ENCODE data around the gene ETNPPL. TPM values are rescaled to one million over a fixed set of nuclear protein-coding genes. Genes with fewer than 3 reads are reported as not detected.
A peak's percentile ranks its signal among the peaks of the same experiment; 100 is the strongest.

Gene ETNPPL
- total and polyA plus RNA-seq, 2 donors (not counting 3 experiments of a cell fraction or from before 2014, with no cell fraction given) = not detected

GRCh38 chr4:108774809-108775530 is 12.1 kb upstream of the ETNPPL start:
- TF ChIP-seq FOS (IDR thresholded peaks at IDR 0.05; ENCODE audit: borderline replicate concordance, insufficient read depth, low read length) = no peak
- peak in 1 of 2 donors; percentile 4 for TF ChIP-seq CTCF (IDR thresholded peaks at IDR 0.05; ENCODE audit: extremely low read depth in 1 of 2, insufficient read depth in 1 of 2, low read depth in 1 of 2, low read length in 2 of 2)
- no peaks in the 10 kb centered on the region for H4K20me1 ChIP-seq (replicated peaks; ENCODE audit: control insufficient read depth, extremely low read depth, insufficient read depth, low read length)
- H3K4me3 ChIP-seq (replicated peaks in 1 of 3; ENCODE audit: insufficient read depth in 1 of 3, low read depth in 1 of 3, low read length in 3 of 3) = no peak overlapping the region
- intact Hi-C loops (cut with micrococcal nuclease) (no loop called here), dilution Hi-C loops (cut with MboI; ENCODE audit: extremely low pct_ligation_motif_present, low sequenced_read_pairs) (no loop called here)
- H3K36me3 ChIP-seq (ENCODE audit: control insufficient read depth in 2 of 2, extremely low read depth in 1 of 2, insufficient read depth in 2 of 2, low read length in 2 of 2) = no peaks in the 10 kb centered on the region
- H3K9ac ChIP-seq (replicated peaks; ENCODE audit: extremely low read depth, insufficient read depth, low read length) = no peak overlapping the region
- H3K9me1 ChIP-seq (replicated peaks; ENCODE audit: control insufficient read depth, extremely low read depth, insufficient read depth, low read length) = no peaks in the 10 kb centered on the region
- H3K4me1 ChIP-seq (ENCODE audit: control insufficient read depth, extremely low read depth, insufficient read depth, low read length) = peaks cover 3% of the 10 kb centered on the region
- no peak overlapping the region for H3K4me2 ChIP-seq (ENCODE audit: insufficient read depth, low read length)
- no peaks in the 10 kb centered on the region for H3K27me3 ChIP-seq (ENCODE audit: control insufficient read depth in 2 of 2, insufficient read depth in 2 of 2, low read length in 2 of 2)
- peak; percentile 52 for DNase-seq (ENCODE audit: low read depth, low spot score)
- no TSS peak for BruUV-seq (replicated peaks)
- POLR2A ChIA-PET = no interaction called here
- FAIRE-seq = peak; percentile 31
- H2AFZ ChIP-seq (ENCODE audit: low read depth, low read length) = no peak overlapping the region
- CTCF ChIA-PET = interaction anchor here (0.8 to 2.2 kb wide), 3 partner anchors 9 to 631 kb away, joined by 3 to 8 read pairs (median 3); no protein-coding TSS in a partner anchor
- H3K9me3 ChIP-seq (replicated peaks; ENCODE audit: control insufficient read depth, insufficient read depth, low read length) = no peaks in the 10 kb centered on the region
- no peaks in the 10 kb centered on the region for H3K79me2 ChIP-seq (ENCODE audit: control insufficient read depth, insufficient read depth, low read length)
- no peak overlapping the region for H3K27ac ChIP-seq (ENCODE audit: insufficient read depth, low read depth, low read length)

- no TSS peak for BruUV-seq (replicated peaks)
- Histone ChIP-seq H3K9me3 (replicated peaks; ENCODE audit: control insufficient read depth, insufficient read depth, low read length) (no peaks in the 10 kb centered on the region), H3K36me3 (ENCODE audit: control insufficient read depth in 2 of 2, extremely low read depth in 1 of 2, insufficient read depth in 2 of 2, low read length in 2 of 2) (no peaks in the 10 kb centered on the region), H2AFZ (ENCODE audit: low read depth, low read length) (no peak overlapping the region), H3K9ac (replicated peaks; ENCODE audit: extremely low read depth, insufficient read depth, low read length) (no peak overlapping the region), H3K4me1 (ENCODE audit: control insufficient read depth, extremely low read depth, insufficient read depth, low read length) (no peaks in the 10 kb centered on the region), H3K4me2 (ENCODE audit: insufficient read depth, low read length) (no peak overlapping the region), H3K27ac (ENCODE audit: insufficient read depth, low read depth, low read length) (no peak overlapping the region), H3K9me1 (replicated peaks; ENCODE audit: control insufficient read depth, extremely low read depth, insufficient read depth, low read length) (no peaks in the 10 kb centered on the region), H3K27me3 (ENCODE audit: control insufficient read depth in 2 of 2, insufficient read depth in 2 of 2, low read length in 2 of 2) (no peaks in the 10 kb centered on the region), H3K4me3 (replicated peaks in 1 of 3; ENCODE audit: insufficient read depth in 1 of 3, low read depth in 1 of 3, low read length in 3 of 3) (no peak overlapping the region), H4K20me1 (replicated peaks; ENCODE audit: control insufficient read depth, extremely low read depth, insufficient read depth, low read length) (no peaks in the 10 kb centered on the region), H3K79me2 (ENCODE audit: control insufficient read depth, insufficient read depth, low read length) (no peaks in the 10 kb centered on the region)
- FAIRE-seq (no peak), DNase-seq (ENCODE audit: low read depth, low spot score) (no peak)
- dilution Hi-C loops (cut with MboI; ENCODE audit: extremely low pct_ligation_motif_present, low sequenced_read_pairs) (no loop called here), intact Hi-C loops (cut with micrococcal nuclease) (no loop called here)
- ChIA-PET POLR2A (no interaction called here), CTCF (interaction anchor here (1.0 kb wide), 1 partner anchor 11 kb away, joined by 4 read pairs; no protein-coding TSS in a partner anchor)
- TF ChIP-seq CTCF (IDR thresholded peaks at IDR 0.05; ENCODE audit: extremely low read depth in 1 of 2, insufficient read depth in 1 of 2, low read depth in 1 of 2, low read length in 2 of 2) = no peak
- TF ChIP-seq POLR2A (IDR thresholded peaks at IDR 0.05; ENCODE audit: low read depth, low read length) = no peak
- TF ChIP-seq MYC (IDR thresholded peaks at IDR 0.05; ENCODE audit: low read depth, low read length) = no peak
- no peak for TF ChIP-seq JUN (IDR thresholded peaks at IDR 0.05; ENCODE audit: borderline replicate concordance, insufficient read depth, insufficient read length, low read depth)
- TF ChIP-seq EZH2 (IDR thresholded peaks at IDR 0.05; ENCODE audit: borderline replicate concordance, low read depth, low read length, severe bottlenecking) = no peak
- no peak for TF ChIP-seq GATA2 (IDR thresholded peaks at IDR 0.05; ENCODE audit: insufficient read depth, insufficient read length, low read depth, low read length)
- no peak for TF ChIP-seq FOS (IDR thresholded peaks at IDR 0.05; ENCODE audit: borderline replicate concordance, insufficient read depth, low read length)
- TF ChIP-seq POLR2AphosphoS5 (IDR thresholded peaks at IDR 0.05; ENCODE audit: insufficient read depth, low read depth, low read length) = no peak
- TF ChIP-seq MAX (IDR thresholded peaks at IDR 0.05; ENCODE audit: insufficient read depth, insufficient read length) = no peak
Observed at GRCh38 chr4:108772402-108772801, 9.5 kb upstream of the ETNPPL start.

Data from endothelial cell of umbilical vein (primary cell).